Measurements from ENCODE around the gene TMEM151B. TPM values are rescaled to one million over a fixed set of nuclear protein-coding genes. Genes with fewer than 3 reads are reported as not detected.

TMEM151B gene
- total and polyA plus RNA-seq, 2 of the 13 experiments (the other 11 are each of a cell fraction or from before 2014, with no cell fraction given): not detected

- TF ChIP-seq ZNF180 (CRISPR knock-in tag; IDR thresholded peaks at IDR 0.05; ENCODE audit: borderline replicate concordance, low read depth) (no peak), RFXANK (CRISPR knock-in tag; IDR thresholded peaks at IDR 0.05) (0 out of 2 replicates have a peak, but pooled peaks have one; percentile 68), MAZ (IDR thresholded peaks at IDR 0.05; ENCODE audit: borderline replicate concordance, low read depth, low read length) (peak; percentile 83; the same call in 1 of the 2 replicates), MAZ (CRISPR knock-in tag; IDR thresholded peaks at IDR 0.05; ENCODE audit: low read depth) (peak; percentile 99), EHMT2 (IDR thresholded peaks at IDR 0.05; ENCODE audit: borderline replicate concordance, low read depth, low read length) (no peak), CSRNP2 (CRISPR knock-in tag; conservative IDR thresholded peaks at IDR 0.05; ENCODE audit: low read depth) (no peak), ZMYM2 (CRISPR knock-in tag; IDR thresholded peaks at IDR 0.05) (no peak), ARNTL (CRISPR knock-in tag; IDR thresholded peaks at IDR 0.05) (peak; percentile 42; the same call in 1 of the 2 replicates), ETV5 (CRISPR knock-in tag; IDR thresholded peaks at IDR 0.05; ENCODE audit: borderline replicate concordance) (peak; percentile 19; the same call in 1 of the 2 replicates), PITX1 (CRISPR knock-in tag; IDR thresholded peaks at IDR 0.05) (no peak), ZNF556 (CRISPR knock-in tag; IDR thresholded peaks at IDR 0.05; ENCODE audit: borderline replicate concordance) (peak; percentile 80; the same call in 1 of the 2 replicates), ZNF883 (CRISPR knock-in tag; IDR thresholded peaks at IDR 0.05; ENCODE audit: not compliant biosample characterization) (peak; percentile 78), HMGA1 (CRISPR knock-in tag; conservative IDR thresholded peaks at IDR 0.05) (no peak), MIXL1 (CRISPR knock-in tag; IDR thresholded peaks at IDR 0.05) (no peak), ELF1 (CRISPR knock-in tag; IDR thresholded peaks at IDR 0.05) (0 out of 2 replicates have a peak, but pooled peaks have one; percentile 12), ZNF749 (CRISPR knock-in tag; IDR thresholded peaks at IDR 0.05; ENCODE audit: borderline replicate concordance) (0 out of 2 replicates have a peak, but pooled peaks have one; percentile 53), ZNF850 (CRISPR knock-in tag; conservative IDR thresholded peaks at IDR 0.05) (no peak; the same call in 1 of the 2 replicates), ZKSCAN8 (CRISPR knock-in tag; IDR thresholded peaks at IDR 0.05; ENCODE audit: borderline replicate concordance) (0 out of 2 replicates have a peak, but pooled peaks have one; percentile 45)
- TF ChIP-seq, protein P1, sequence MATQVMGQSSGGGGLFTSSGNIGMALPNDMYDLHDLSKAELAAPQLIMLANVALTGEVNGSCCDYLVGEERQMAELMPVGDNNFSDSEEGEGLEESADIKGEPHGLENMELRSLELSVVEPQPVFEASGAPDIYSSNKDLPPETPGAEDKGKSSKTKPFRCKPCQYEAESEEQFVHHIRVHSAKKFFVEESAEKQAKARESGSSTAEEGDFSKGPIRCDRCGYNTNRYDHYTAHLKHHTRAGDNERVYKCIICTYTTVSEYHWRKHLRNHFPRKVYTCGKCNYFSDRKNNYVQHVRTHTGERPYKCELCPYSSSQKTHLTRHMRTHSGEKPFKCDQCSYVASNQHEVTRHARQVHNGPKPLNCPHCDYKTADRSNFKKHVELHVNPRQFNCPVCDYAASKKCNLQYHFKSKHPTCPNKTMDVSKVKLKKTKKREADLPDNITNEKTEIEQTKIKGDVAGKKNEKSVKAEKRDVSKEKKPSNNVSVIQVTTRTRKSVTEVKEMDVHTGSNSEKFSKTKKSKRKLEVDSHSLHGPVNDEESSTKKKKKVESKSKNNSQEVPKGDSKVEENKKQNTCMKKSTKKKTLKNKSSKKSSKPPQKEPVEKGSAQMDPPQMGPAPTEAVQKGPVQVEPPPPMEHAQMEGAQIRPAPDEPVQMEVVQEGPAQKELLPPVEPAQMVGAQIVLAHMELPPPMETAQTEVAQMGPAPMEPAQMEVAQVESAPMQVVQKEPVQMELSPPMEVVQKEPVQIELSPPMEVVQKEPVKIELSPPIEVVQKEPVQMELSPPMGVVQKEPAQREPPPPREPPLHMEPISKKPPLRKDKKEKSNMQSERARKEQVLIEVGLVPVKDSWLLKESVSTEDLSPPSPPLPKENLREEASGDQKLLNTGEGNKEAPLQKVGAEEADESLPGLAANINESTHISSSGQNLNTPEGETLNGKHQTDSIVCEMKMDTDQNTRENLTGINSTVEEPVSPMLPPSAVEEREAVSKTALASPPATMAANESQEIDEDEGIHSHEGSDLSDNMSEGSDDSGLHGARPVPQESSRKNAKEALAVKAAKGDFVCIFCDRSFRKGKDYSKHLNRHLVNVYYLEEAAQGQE (IDR thresholded peaks at IDR 0.05; ENCODE audit: borderline replicate concordance in 1 of 2, low read depth in 1 of 2, low read length in 2 of 2): no peak
- TF ChIP-seq, protein P2, sequence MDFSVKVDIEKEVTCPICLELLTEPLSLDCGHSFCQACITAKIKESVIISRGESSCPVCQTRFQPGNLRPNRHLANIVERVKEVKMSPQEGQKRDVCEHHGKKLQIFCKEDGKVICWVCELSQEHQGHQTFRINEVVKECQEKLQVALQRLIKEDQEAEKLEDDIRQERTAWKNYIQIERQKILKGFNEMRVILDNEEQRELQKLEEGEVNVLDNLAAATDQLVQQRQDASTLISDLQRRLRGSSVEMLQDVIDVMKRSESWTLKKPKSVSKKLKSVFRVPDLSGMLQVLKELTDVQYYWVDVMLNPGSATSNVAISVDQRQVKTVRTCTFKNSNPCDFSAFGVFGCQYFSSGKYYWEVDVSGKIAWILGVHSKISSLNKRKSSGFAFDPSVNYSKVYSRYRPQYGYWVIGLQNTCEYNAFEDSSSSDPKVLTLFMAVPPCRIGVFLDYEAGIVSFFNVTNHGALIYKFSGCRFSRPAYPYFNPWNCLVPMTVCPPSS (IDR thresholded peaks at IDR 0.05): no peak
- TF ChIP-seq, protein P3, sequence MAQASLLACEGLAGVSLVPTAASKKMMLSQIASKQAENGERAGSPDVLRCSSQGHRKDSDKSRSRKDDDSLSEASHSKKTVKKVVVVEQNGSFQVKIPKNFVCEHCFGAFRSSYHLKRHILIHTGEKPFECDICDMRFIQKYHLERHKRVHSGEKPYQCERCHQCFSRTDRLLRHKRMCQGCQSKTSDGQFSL (CRISPR knock-in tag; IDR thresholded peaks at IDR 0.05): peak; percentile 86
Observed at GRCh38 chr6:44237813-44238433, 32.3 kb upstream of the TMEM151B start (continued).

Data from HepG2 (cell line).